ENCODE results near the gene WWOX.

GRCh38 chr16:78473031-78473699 lies 373.7 kb downstream of the WWOX start:
- TF ChIP-seq POLR2A (IDR thresholded peaks at IDR 0.05; ENCODE audit: low read depth, low read length) (no peak), RCOR1 (IDR thresholded peaks at IDR 0.05; ENCODE audit: insufficient replicate concordance, low read length) (no peak), RFX5 (IDR thresholded peaks at IDR 0.05; ENCODE audit: low read depth, low read length) (no peak), SMC3 (IDR thresholded peaks at IDR 0.05; ENCODE audit: low read depth, low read length) (no peak)
- TF ChIP-seq, protein P1, sequence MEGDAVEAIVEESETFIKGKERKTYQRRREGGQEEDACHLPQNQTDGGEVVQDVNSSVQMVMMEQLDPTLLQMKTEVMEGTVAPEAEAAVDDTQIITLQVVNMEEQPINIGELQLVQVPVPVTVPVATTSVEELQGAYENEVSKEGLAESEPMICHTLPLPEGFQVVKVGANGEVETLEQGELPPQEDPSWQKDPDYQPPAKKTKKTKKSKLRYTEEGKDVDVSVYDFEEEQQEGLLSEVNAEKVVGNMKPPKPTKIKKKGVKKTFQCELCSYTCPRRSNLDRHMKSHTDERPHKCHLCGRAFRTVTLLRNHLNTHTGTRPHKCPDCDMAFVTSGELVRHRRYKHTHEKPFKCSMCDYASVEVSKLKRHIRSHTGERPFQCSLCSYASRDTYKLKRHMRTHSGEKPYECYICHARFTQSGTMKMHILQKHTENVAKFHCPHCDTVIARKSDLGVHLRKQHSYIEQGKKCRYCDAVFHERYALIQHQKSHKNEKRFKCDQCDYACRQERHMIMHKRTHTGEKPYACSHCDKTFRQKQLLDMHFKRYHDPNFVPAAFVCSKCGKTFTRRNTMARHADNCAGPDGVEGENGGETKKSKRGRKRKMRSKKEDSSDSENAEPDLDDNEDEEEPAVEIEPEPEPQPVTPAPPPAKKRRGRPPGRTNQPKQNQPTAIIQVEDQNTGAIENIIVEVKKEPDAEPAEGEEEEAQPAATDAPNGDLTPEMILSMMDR (conservative IDR thresholded peaks at IDR 0.05; ENCODE audit: low read depth, low read length): no peak
